GM18505 (cell line): ENCODE data around the gene CRACR2B.
A peak's percentile ranks its signal among the peaks of the same experiment; 100 is the strongest.

Experiments used
- ATAC-seq: cut with Tn5 transposase; IDR thresholded peaks from one replicate; pipeline ENCODE4 v1.9.1; 2021; ENCODE audit not compliant: unreplicated experiment
- POLR2A ChIP-seq: IDR thresholded peaks from 4 replicates; pipeline ENCODE4 v1.6.1; 2011; ENCODE audit warnings: borderline replicate concordance; ENCODE audit not compliant: insufficient read depth, insufficient read length; ENCODE audit errors: extremely low read depth

Gene CRACR2B

GRCh38 chr11:860234-861104 lies 32.8 kb downstream of the CRACR2B start:
- no peak for TF ChIP-seq POLR2A
- ATAC-seq, result no peak

- no peak for TF ChIP-seq POLR2A
- ATAC-seq, result no peak
Measured at GRCh38 chr11:861105-861479, 33.4 kb downstream of the CRACR2B start.

- ATAC-seq, result no peak
- no peak for TF ChIP-seq POLR2A
Measured at GRCh38 chr11:862081-862661, 34.5 kb downstream of the CRACR2B start.

- ATAC-seq, result no peak
- no peak for TF ChIP-seq POLR2A
Measured at GRCh38 chr11:862696-863022, 34.9 kb downstream of the CRACR2B start.

GRCh38 chr11:863023-863909 lies 35.5 kb downstream of the CRACR2B start:
- TF ChIP-seq POLR2A, result no peak
- ATAC-seq, result no peak

- no peak for ATAC-seq
- TF ChIP-seq POLR2A, result no peak
Measured at GRCh38 chr11:863910-864827, 36.5 kb downstream of the CRACR2B start.

- TF ChIP-seq POLR2A, result no peak
- no peak for ATAC-seq
Measured at GRCh38 chr11:864898-865297, 37.2 kb downstream of the CRACR2B start.

GRCh38 chr11:865462-866430 lies 38.0 kb downstream of the CRACR2B start:
- peak; percentile 8 for TF ChIP-seq POLR2A
- no peak for ATAC-seq

- ATAC-seq, result no peak
- TF ChIP-seq POLR2A, result no peak
Measured at GRCh38 chr11:866481-866880, 38.8 kb downstream of the CRACR2B start.

- no peak for ATAC-seq
Measured at GRCh38 chr11:867856-868358, 40.2 kb downstream of the CRACR2B start.

GRCh38 chr11:868394-868793 lies 40.7 kb downstream of the CRACR2B start:
- no peak for ATAC-seq
- TF ChIP-seq POLR2A, result no peak

More at GRCh38 chr11:867856-868358, 40.2 kb downstream of the CRACR2B start:
- TF ChIP-seq POLR2A, result no peak
